ENCODE measurements around the gene ZNF350.

Gene ZNF350

GRCh38 chr19:51926426-51926783 lies 60.2 kb downstream of the ZNF350 start:
- Histone ChIP-seq H3K36me3 (ENCODE audit: control insufficient read depth, low read depth, low read length) (peaks cover 14% of the 10 kb centered on the region), H3K4me1 (ENCODE audit: control insufficient read depth, low read depth, low read length) (no peaks in the 10 kb centered on the region), H3K27me3 (ENCODE audit: control insufficient read depth, insufficient read depth, low read length) (no peaks in the 10 kb centered on the region), H3K9ac (ENCODE audit: low read length) (peak overlapping the region; percentile 95), H3K27ac (ENCODE audit: low read length) (peak overlapping the region; percentile 98), H3K9me3 (ENCODE audit: control insufficient read depth, low read depth, low read length) (peaks cover 26% of the 10 kb centered on the region), H3K4me3 (ENCODE audit: low read length) (peak overlapping the region; percentile 92)

DNA sequence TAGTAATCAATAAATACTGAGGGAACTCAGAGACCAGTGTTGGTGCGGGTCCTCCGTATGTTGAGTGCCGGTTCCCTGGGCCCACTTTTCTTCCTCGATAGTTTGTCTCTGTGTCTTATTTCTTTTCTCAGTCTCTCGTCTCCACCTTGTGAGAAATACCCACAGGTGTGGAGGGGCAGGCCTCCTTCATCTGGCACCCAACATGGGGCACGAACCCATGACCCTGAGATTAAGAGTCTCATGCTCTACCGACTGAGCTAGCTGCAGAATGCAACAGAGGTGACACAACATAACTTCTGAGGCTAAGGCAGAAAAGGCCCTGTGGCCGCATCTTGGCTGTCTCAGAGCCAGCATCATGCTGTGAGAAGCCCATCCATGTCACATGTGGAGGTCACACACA lies 64.7 kb downstream of the ZNF350 start:
- H3K27me3 ChIP-seq (ENCODE audit: control insufficient read depth, insufficient read depth, low read length) = no peaks in the 10 kb centered on the region
- H3K4me3 ChIP-seq (ENCODE audit: low read length) = no peak overlapping the region
- H3K9me3 ChIP-seq (ENCODE audit: control insufficient read depth, low read depth, low read length) = peaks cover 58% of the 10 kb centered on the region

DNA sequence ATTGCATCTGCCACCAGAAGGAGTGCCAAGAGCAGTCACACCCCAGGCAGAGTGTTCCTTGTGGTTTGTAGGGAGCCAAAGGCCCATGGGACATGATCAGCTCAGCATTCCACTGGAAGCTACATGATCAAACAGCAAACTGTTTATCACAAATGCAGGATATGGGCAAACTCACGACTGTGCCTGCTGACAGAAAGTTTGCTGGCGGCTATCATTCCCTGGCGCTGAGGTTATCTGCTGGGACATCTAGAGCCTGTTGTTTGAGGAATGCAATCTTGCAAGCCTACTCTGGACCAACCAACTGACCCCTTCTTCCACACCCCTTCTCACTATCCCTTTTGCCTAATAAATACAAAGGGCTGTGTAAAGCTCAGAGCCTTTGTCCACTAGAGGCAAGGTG lies 67.0 kb downstream of the ZNF350 start:
- no peaks in the 10 kb centered on the region for H3K4me1 ChIP-seq (ENCODE audit: control insufficient read depth, low read depth, low read length)
- no peak overlapping the region for H3K27ac ChIP-seq (ENCODE audit: low read length)
- H3K9ac ChIP-seq (ENCODE audit: low read length) = no peak overlapping the region
- H3K9me3 ChIP-seq (ENCODE audit: control insufficient read depth, low read depth, low read length) = peaks cover 73% of the 10 kb centered on the region
- no peak overlapping the region for H3K4me3 ChIP-seq (ENCODE audit: low read length)
- H3K36me3 ChIP-seq (ENCODE audit: control insufficient read depth, low read depth, low read length) = no peaks in the 10 kb centered on the region
- H3K27me3 ChIP-seq (ENCODE audit: control insufficient read depth, insufficient read depth, low read length) = no peaks in the 10 kb centered on the region

More for the DNA sequence above, 64.7 kb downstream of the ZNF350 start:
- H3K27ac ChIP-seq (ENCODE audit: low read length) = no peak overlapping the region
- H3K36me3 ChIP-seq (ENCODE audit: control insufficient read depth, low read depth, low read length) = no peaks in the 10 kb centered on the region
- no peak overlapping the region for H3K9ac ChIP-seq (ENCODE audit: low read length)
- no peaks in the 10 kb centered on the region for H3K4me1 ChIP-seq (ENCODE audit: control insufficient read depth, low read depth, low read length)

- H3K27me3 ChIP-seq (ENCODE audit: control insufficient read depth, insufficient read depth, low read length) = no peaks in the 10 kb centered on the region
- H3K27ac ChIP-seq (ENCODE audit: low read length) = no peak overlapping the region
- peaks cover 3% of the 10 kb centered on the region for H3K36me3 ChIP-seq (ENCODE audit: control insufficient read depth, low read depth, low read length)
- peaks cover 80% of the 10 kb centered on the region for H3K9me3 ChIP-seq (ENCODE audit: control insufficient read depth, low read depth, low read length)
- H3K4me3 ChIP-seq (ENCODE audit: low read length) = no peak overlapping the region
- no peak overlapping the region for H3K9ac ChIP-seq (ENCODE audit: low read length)
- H3K4me1 ChIP-seq (ENCODE audit: control insufficient read depth, low read depth, low read length) = no peaks in the 10 kb centered on the region
Measured at GRCh38 chr19:51916167-51916566, 70.5 kb downstream of the ZNF350 start.

DNA sequence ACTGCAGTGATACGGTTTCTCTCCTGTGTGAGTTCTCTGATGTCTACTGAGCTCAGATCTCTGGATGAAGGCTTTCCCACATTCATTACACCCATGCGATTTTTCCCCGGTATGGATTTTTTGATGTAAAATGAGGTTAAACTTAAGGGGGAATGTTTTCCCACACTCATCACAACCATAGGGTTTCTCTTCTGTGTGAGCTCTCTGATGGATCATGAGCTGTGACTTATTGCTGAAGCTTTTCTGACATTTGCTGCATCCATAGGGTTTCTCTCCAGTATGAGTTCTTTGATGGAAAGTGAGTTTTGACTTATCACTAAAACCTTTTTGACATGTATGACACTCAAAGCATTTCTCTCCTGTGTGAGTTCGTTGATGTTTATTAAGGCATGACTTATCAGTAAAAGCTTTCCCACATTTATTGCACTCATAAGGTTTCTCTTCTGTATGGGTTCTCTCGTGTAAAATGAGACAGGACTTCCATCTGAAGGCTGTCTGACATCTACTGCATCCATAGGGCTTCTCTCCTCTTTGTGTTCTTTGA lies 71.2 kb downstream of the ZNF350 start:
- Histone ChIP-seq H3K27ac (ENCODE audit: low read length) (no peak overlapping the region), H3K36me3 (ENCODE audit: control insufficient read depth, low read depth, low read length) (peaks cover 3% of the 10 kb centered on the region), H3K4me1 (ENCODE audit: control insufficient read depth, low read depth, low read length) (no peaks in the 10 kb centered on the region), H3K4me3 (ENCODE audit: low read length) (no peak overlapping the region), H3K27me3 (ENCODE audit: control insufficient read depth, insufficient read depth, low read length) (no peaks in the 10 kb centered on the region), H3K9me3 (ENCODE audit: control insufficient read depth, low read depth, low read length) (peaks cover 77% of the 10 kb centered on the region), H3K9ac (ENCODE audit: low read length) (no peak overlapping the region)

Measured in iPS-18a (cell line).